Measurements from ENCODE around the gene WDR36. TPM values are rescaled to one million over a fixed set of nuclear protein-coding genes. Genes with fewer than 3 reads are reported as not detected.

The WDR36 gene
- total RNA-seq, 1 donor from 2014 or later, result 41.8 TPM

Other genes with a start within 250 kb of the WDR36 start
- gene TSLP, start 20.6 kb upstream of the WDR36 start, total RNA-seq, result 0.42 and 1.2 TPM in 2 replicates
- gene CAMK4, start 132.0 kb downstream of the WDR36 start, total RNA-seq, result 0.19 and 0.42 TPM in 2 replicates

All from myocyte (in vitro differentiated cells).